GM19397 (cell line): ENCODE results near the gene THBD.

ENCODE experiments used
- ATAC-seq: cut with Tn5 transposase; IDR thresholded peaks from one replicate; pipeline ENCODE4 v1.9.1; 2021; ENCODE audit warnings: mild to moderate bottlenecking, moderate library complexity; ENCODE audit not compliant: unreplicated experiment

The THBD gene

GRCh38 chr20:23062632-23063031, 13.2 kb upstream of the THBD start:
- no peak for ATAC-seq

DNA sequence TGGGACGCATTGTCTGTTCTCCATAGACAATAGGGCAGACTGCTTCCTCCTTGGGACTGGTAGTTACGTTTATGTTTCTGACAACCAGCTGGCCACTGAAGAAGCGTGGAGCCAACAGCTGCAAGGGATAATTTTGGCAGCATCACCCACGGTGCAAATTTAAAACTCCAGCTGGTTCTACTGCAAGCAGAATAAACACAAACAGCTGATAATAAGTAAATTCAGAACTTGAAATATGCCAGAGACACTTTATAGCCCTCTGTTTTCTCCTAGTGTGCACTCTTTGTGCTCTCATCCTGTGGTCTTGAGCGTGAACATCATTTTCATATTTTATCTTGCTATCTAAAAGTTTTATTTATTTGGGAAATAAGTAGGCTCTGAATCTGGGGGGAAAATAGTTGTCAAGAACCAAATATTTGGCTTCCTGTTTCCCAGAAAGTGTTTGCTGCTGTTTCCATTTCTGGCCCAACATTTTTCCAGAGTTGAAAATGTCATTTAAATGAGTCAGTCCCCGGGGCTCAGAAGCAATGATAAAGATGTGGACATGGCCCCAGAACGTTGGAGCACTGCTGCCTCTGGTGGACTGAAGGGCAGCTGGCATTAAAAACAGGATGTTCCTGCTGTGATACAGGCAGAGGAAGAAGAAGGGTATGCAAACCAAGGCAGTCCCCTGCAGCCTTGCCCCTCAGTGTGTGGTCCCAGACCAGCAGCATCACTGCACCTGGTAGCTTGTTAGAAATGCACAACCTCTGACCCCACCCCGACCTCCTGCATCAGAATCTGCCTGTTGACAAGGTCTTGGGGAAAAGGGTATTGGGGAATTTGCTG, 12.5 kb upstream of the THBD start:
- no peak for ATAC-seq

GRCh38 chr20:23061262-23061661, 11.8 kb upstream of the THBD start:
- no peak for ATAC-seq

DNA sequence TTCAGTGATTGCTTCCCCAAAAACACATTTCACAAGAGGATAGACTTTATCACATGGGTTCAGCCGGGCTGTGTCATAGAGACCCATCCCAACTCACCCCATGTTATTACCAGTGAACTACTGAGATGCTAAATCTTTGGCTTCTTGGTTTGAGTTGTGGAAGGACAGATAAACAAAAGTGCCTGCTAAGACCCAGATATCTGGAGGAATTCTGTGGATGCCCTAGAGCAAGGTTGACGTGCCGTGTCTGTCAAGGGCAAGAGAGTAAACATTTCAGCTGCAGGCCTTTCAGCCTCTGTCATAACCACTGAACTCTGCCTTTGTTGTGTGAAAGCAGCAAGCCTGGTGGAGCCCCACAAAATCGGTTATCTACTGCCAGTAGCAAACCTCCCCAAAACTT, 11.2 kb upstream of the THBD start:
- no peak for ATAC-seq

GRCh38 chr20:23059846-23060245, 10.4 kb upstream of the THBD start:
- no peak for ATAC-seq

GRCh38 chr20:23059001-23059400, 9.5 kb upstream of the THBD start:
- no peak for ATAC-seq

GRCh38 chr20:23058240-23058639, 8.8 kb upstream of the THBD start:
- ATAC-seq, result no peak

DNA sequence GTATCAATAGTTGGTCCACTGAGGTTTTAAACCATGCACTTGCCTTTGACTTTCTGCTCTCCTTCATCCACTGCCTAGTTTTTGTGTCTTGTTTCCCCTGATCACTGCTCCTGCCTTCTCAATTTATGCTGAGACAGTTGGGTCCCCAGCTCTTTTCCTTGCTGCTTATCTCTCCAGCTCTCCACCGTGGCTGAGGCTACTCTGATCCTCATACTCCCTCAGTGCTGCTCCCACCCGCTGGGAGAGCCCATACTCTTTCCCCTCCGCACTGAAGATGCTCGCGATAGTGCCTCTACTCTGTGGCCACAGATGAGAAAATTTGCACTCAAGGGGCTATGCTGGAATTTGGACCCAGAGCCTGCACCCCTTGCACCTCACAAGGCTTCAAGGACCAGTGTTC, 3.4 kb upstream of the THBD start:
- no peak for ATAC-seq

DNA sequence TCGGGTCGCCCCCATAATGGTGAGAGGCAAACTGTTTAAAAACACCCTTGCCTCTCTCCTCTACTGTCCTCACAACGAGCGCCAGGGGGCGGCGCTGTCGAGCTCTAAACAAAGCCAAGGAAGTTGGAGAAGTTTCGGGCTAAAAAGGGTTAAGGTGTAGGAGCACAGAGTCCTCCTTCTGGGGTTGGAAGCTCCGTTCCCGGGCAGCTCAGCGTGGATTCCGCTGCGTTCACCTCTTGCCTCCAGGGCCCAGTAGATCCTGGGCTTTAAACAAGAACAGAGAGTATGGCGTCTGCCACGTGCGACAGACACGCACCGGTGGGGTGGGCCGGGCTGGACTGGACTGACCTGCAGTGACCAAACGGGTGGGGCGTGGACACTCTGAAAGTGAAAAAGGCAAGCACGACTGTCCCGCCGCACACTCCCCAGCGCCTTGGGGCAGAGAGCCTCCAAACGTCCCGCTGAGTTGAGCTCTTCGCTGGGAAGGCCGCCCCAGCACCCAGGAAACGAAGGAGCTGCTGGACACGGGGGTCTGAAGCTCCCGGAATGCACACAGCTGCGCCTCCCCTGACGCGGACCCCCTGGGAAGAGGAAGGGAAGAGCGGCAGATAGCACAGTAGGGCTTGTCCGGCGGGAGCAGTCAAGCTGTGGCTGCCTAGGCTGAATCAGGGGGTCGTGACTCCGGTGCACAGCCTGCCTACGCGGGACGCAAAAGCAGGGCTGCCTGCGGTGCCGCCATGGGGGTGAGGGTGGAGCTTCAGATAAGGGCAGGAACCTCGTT, 1.6 kb upstream of the THBD start:
- no peak for ATAC-seq

DNA sequence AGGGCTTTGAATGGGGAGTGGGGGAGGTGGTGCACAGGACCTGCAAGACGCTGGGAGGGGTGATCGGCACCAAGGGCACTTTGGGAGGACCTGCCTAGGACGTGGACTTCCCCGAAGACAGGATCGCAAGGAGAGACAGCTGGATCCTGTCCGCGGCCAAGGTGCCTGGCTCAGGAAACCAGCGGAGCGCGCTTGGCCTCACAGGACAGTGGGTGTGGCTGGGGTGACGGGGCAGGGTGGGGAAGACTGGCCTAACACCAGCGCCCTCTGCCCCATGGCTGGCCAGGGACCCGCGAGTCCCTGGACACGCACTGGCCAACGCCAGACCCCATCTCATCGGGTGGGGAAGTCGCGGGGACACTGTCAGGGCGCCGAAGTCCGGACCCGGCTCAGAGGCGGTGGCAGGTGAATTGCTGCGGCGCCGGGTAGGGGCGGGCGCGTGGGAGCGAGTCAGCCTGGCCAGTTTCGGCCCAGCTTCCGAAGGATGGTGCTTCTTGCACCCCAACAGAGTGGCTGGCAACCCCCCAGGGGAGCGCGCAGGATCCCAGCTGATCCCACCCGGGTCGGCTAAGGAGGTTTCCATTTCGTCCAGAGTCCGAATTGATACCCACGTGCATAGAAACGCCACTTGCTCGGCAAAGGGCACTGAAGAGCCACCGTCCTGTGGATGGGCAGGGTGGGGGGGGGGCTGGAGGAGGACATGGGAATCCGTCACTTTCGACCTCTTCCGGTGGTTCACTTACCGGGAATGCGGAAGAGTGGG, 785 bp upstream of the THBD start:
- no peak for ATAC-seq

GRCh38 chr20:23048283-23049200, 930 bp downstream of the THBD start:
- ATAC-seq, result no peak

- ATAC-seq, result no peak
These were observed 1.7 kb downstream of the THBD start for GRCh38 chr20:23047738-23048214.

GRCh38 chr20:23047001-23047737, 2.3 kb downstream of the THBD start:
- ATAC-seq, result no peak

DNA sequence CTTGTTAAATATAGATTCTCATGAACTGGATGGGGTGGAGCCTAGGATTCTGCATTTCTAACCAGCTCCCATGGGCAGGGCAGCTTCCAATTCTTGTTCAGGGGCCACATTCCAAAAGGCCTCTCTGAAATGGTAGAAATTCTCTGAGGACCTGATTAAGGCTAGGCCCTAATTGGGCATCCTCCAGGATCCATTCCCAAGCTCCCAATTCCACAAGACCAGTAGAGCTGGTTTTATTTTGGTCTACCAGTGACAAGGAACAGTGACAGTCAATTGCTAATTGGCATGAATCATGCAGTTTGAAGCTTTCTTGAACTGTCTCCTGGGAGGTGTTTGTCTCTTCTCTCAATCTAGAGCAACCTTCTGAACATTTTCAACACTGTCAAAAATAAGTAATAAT, 3.0 kb downstream of the THBD start:
- ATAC-seq, result no peak

- ATAC-seq, result no peak
These were observed 6.1 kb downstream of the THBD start for GRCh38 chr20:23043376-23043775.

DNA sequence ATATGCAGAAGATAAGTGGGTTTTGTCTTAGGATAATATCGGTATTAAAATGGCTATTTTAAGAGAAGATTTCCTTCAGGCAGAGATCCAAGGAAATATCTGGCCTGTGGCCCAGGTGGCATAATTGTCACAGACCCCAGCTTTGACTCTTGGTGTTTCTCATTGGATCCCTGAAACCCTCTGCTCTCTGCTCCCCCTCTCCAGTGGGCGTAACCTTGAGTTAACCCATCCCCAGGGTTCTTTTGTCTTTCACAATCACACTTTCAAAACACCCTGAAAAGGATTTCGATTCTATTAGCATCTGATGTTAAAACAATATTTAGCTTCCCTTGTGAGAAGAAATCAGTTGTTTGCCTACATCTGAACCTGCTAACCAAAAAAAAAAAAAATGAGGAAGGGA, 7.2 kb downstream of the THBD start:
- no peak for ATAC-seq

GRCh38 chr20:23039885-23040508, 9.5 kb downstream of the THBD start:
- ATAC-seq, result no peak

GRCh38 chr20:23039136-23039875, 10.2 kb downstream of the THBD start:
- ATAC-seq, result no peak
